GM21526 (cell line): Measurements from ENCODE around the gene HSP90AA1.
A peak's percentile ranks its signal among the peaks of the same experiment; 100 is the strongest.
"Not testable (repeated sequence)": the region's sequence is repeated elsewhere in the genome, so short reads cannot be mapped to it uniquely, and the experiment has no call there.

Source experiments
- ATAC-seq: cut with Tn5 transposase; IDR thresholded peaks from one replicate; pipeline ENCODE4 v1.9.1; 2021; ENCODE audit warnings: moderate library complexity; ENCODE audit not compliant: unreplicated experiment, low FRiP score

The HSP90AA1 gene

GRCh38 chr14:102086972-102087761 is at the start of gene HSP90AA1:
Gene HSP90AA1 (minus strand): TSS chr14:102087044. CDS start chr14:102086378, 666 bp downstream.
- ATAC-seq = peak; percentile 51

- not testable (repeated sequence) for ATAC-seq
Measured at GRCh38 chr14:102135456-102135855, 48.6 kb upstream of the HSP90AA1 start.

- ATAC-seq = not testable (repeated sequence)
Measured at GRCh38 chr14:102134719-102135118, 47.9 kb upstream of the HSP90AA1 start.

- not testable (repeated sequence) for ATAC-seq
Measured at GRCh38 chr14:102134021-102134420, 47.2 kb upstream of the HSP90AA1 start.

GRCh38 chr14:102131741-102132140 is 44.9 kb upstream of the HSP90AA1 start:
- no peak for ATAC-seq

GRCh38 chr14:102126807-102127455 is 40.1 kb upstream of the HSP90AA1 start:
- ATAC-seq = no peak

- no peak for ATAC-seq
Measured at GRCh38 chr14:102125546-102125945, 38.7 kb upstream of the HSP90AA1 start.

GRCh38 chr14:102124419-102124818 is 37.6 kb upstream of the HSP90AA1 start:
- ATAC-seq = no peak

GRCh38 chr14:102121567-102121966 is 34.7 kb upstream of the HSP90AA1 start:
- ATAC-seq = no peak

GRCh38 chr14:102120888-102121287 is 34.0 kb upstream of the HSP90AA1 start:
- no peak for ATAC-seq

GRCh38 chr14:102117852-102118251 is 31.0 kb upstream of the HSP90AA1 start:
- no peak for ATAC-seq

- ATAC-seq = no peak
Measured at GRCh38 chr14:102116361-102117180, 29.7 kb upstream of the HSP90AA1 start.

GRCh38 chr14:102111101-102111500 is 24.3 kb upstream of the HSP90AA1 start:
- ATAC-seq = no peak

- not testable (repeated sequence) for ATAC-seq
Measured at GRCh38 chr14:102109332-102109731, 22.5 kb upstream of the HSP90AA1 start.

GRCh38 chr14:102105369-102105768 is 18.5 kb upstream of the HSP90AA1 start:
- no peak for ATAC-seq

- peak; percentile 60 for ATAC-seq
Measured at GRCh38 chr14:102103062-102103695, 16.3 kb upstream of the HSP90AA1 start.

GRCh38 chr14:102097441-102098135 is 10.7 kb upstream of the HSP90AA1 start:
- no peak for ATAC-seq

- no peak for ATAC-seq
Measured at GRCh38 chr14:102096569-102097188, 9.8 kb upstream of the HSP90AA1 start.

GRCh38 chr14:102095871-102096568 is 9.2 kb upstream of the HSP90AA1 start:
- ATAC-seq = no peak
